Colonic mucosa (tissue), 4 donors: ENCODE results near the gene RSL24D1. TPM values are rescaled to one million over a fixed set of nuclear protein-coding genes. Genes with fewer than 3 reads are reported as not detected.

ENCODE experiments used
- DNase-seq: peaks from one replicate; pipeline ENCODE4 v3.0.0-alpha.2; 2020
- H3K27ac ChIP-seq: fragments of 200-600 bp; one replicate; pipeline ENCODE4 v1.8.0; 2021
- H3K27me3 ChIP-seq: fragments of 200-600 bp; one replicate; pipeline ENCODE4 v1.8.0; 2021
- H3K36me3 ChIP-seq: fragments of 200-600 bp; one replicate; pipeline ENCODE4 v1.8.0; 2021
- H3K4me1 ChIP-seq: fragments of 200-600 bp; one replicate; pipeline ENCODE4 v1.8.0; 2021; ENCODE audit warnings: mild to moderate bottlenecking
- H3K4me3 ChIP-seq: fragments of 200-600 bp; one replicate; pipeline ENCODE4 v1.8.0; 2021
- H3K9ac ChIP-seq, 2 donors: one replicate each; pipeline ENCODE4 v1.7.0; 2013; ENCODE audit warnings: control low read depth in 2 of 2, low read depth in 2 of 2, low read length in 2 of 2
- H3K9me3 ChIP-seq: fragments of 200-600 bp; one replicate; pipeline ENCODE4 v1.8.0; 2021
- intact Hi-C: fragments of 100-400 bp; cut with DNase I; formaldehyde crosslinking; loops from one replicate; pipeline ENCODE4 v1.14.1; 2022
- total RNA-seq, 2 donors: library from RNA; stranded (reverse); fragmentation: NEBNext Ultra II Directional in 1 of 2; extraction: Animal tissue kit (Norgen Biotek cat#: 25700) in 1 of 2; gene quantifications; one replicate each; pipeline ENCODE4 v1.2.1, GENCODE V29; 2021
- TF ChIP-seq, protein P1 (sequence below): fragments of 200-600 bp; IDR thresholded peaks from one replicate; pipeline ENCODE4 v1.8.0; 2022; ENCODE audit warnings: antibody characterized with exemption, mild to moderate bottlenecking
- donor health status: healthy.
- donor health status: DM: no; HTN: no; CAD: no.
- donor health status: DM: no; HTN: no; CAD: no.

Gene RSL24D1
- total RNA-seq, 2 donors from 2014 or later: 42.3 to 52.4 TPM

DNA sequence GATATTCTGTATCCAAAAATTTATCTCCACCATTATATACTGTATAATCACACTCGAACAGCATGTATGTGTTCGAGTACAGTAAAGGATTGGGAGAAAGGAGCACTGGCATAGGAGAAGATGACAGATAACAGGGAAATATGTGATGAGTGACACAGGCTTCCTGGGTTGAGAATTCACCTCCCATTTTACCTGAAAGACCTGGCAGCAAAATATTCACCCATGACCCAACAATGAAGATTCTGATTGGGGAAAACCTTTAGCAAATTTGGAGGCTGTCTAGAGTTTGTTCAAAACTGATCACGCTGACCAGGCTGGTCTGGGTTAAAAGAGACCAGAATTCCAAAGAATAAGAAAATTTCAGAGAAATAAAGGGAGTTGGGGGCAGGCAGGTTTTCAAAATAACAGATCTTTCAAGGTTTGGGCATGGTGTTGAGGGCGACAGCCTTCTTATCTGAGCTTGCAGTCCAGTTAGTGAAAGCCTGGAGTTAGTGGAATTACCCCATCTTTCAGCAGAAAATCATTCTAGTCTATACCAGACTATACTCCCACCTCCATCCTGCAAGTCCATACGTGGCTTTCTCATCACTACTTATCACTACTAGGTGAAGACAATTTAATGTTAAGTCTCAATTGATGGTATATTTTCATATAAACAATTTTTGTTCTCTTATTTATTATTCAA is 42.8 kb upstream of the RSL24D1 start:
- TF ChIP-seq, protein P1, sequence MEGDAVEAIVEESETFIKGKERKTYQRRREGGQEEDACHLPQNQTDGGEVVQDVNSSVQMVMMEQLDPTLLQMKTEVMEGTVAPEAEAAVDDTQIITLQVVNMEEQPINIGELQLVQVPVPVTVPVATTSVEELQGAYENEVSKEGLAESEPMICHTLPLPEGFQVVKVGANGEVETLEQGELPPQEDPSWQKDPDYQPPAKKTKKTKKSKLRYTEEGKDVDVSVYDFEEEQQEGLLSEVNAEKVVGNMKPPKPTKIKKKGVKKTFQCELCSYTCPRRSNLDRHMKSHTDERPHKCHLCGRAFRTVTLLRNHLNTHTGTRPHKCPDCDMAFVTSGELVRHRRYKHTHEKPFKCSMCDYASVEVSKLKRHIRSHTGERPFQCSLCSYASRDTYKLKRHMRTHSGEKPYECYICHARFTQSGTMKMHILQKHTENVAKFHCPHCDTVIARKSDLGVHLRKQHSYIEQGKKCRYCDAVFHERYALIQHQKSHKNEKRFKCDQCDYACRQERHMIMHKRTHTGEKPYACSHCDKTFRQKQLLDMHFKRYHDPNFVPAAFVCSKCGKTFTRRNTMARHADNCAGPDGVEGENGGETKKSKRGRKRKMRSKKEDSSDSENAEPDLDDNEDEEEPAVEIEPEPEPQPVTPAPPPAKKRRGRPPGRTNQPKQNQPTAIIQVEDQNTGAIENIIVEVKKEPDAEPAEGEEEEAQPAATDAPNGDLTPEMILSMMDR: no peak
- Histone ChIP-seq H3K9ac (no peak overlapping the region), H3K27ac (no peak overlapping the region), H3K4me1 (peaks cover 6% of the 10 kb centered on the region), H3K9me3 (no peaks in the 10 kb centered on the region), H3K27me3 (no peaks in the 10 kb centered on the region), H3K36me3 (no peaks in the 10 kb centered on the region), H3K4me3 (no peak overlapping the region)
- DNase-seq: no peak
- intact Hi-C loops: no loop called here

DNA sequence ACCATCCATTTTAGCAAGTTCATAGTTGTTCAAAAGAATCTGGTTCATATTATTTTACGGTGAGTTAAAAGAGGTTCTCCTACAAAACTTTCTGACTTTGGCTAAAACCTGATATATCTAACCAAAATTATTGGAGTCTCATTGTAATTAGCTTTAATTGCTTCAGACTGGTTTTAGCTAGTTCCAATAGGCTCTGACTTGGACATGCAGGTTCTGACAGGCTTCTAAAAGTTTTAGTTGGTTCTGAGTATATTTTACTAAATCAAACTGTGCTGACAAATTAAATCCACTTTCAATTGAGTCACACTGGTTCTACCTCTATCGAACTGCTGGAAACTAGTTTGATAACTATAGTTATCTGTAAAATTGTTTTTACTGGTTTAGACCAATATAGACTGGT is 42.1 kb upstream of the RSL24D1 start:
- H3K9me3 ChIP-seq: no peaks in the 10 kb centered on the region
- no peaks in the 10 kb centered on the region for H3K36me3 ChIP-seq
- H3K4me3 ChIP-seq: no peak overlapping the region
- DNase-seq: no peak
- TF ChIP-seq, protein P1: no peak
- H3K27me3 ChIP-seq: no peaks in the 10 kb centered on the region
- H3K4me1 ChIP-seq: peaks cover 6% of the 10 kb centered on the region
- intact Hi-C loops: no loop called here
- H3K27ac ChIP-seq: no peak overlapping the region
- no peak overlapping the region for H3K9ac ChIP-seq

DNA sequence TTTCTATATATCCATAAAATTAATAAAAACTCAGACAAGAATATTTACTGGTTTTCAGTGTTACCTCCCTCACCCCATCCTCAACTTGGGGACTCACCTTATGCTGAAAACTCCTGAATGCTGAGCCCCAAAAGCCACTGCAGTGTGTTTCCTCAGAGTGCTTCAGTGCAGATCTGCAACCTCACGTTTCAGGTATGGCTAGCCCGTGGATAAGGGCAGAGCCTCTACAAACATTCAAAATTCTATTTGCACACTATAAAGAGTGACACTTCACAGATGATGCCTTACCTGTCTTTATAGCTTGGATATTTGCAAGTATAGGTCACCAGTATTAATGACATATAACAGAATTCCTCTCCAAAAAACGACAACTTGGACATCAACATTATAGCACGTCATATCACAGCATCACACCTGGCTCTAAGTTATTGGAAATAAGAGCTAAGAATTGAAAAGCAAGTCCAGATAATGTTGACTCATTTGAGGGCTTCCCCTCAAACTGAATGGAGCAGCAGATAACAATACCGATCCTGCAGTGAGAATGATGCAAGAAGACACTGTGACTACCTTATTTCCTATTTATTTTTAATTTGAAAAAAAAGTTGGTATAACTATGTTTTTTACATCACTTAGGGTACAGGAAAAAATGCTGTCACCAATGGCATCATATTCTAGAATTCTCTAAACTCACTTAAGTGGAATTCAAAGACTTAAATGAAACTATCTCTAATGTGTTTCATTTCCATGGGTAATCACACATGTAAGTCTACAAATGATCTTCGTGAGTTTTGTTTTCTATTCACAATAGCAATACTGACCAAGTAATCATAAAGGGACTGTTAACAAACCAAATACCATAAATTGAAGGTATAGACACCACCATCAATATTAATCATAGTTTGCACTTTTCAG is 40.7 kb upstream of the RSL24D1 start:
- Histone ChIP-seq H3K9ac (no peak overlapping the region), H3K4me3 (no peak overlapping the region), H3K36me3 (no peaks in the 10 kb centered on the region), H3K4me1 (peaks cover 6% of the 10 kb centered on the region), H3K27me3 (no peaks in the 10 kb centered on the region), H3K9me3 (no peaks in the 10 kb centered on the region), H3K27ac (no peak overlapping the region)
- intact Hi-C loops: no loop called here
- TF ChIP-seq, protein P1: no peak
- DNase-seq: no peak

DNA sequence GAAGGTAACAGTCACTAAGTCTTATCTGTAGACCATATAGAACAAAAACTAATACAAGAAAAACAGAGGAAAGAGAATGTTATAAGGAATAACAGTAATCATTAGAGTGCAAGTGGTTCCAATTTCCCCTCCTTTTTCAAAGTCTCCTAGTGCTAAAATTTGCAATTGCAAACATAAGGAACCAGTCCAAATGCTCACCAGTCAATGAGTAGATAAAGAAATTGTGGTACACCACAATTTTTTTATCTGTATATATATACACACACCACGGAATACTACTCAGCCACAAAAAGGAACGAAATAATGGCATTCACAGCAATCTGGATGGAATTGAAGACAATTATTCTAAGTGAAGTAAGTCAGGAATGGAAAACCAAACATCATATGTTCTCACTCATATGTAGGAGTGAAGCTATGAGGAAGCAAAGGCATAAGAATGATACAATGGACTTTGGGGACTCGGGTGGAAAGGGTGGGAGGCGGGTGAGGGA is 38.9 kb upstream of the RSL24D1 start:
- no peaks in the 10 kb centered on the region for H3K9me3 ChIP-seq
- TF ChIP-seq, protein P1: no peak
- intact Hi-C loops: no loop called here
- H3K4me1 ChIP-seq: peaks cover 3% of the 10 kb centered on the region
- no peak for DNase-seq
- H3K27me3 ChIP-seq: no peaks in the 10 kb centered on the region
- no peaks in the 10 kb centered on the region for H3K36me3 ChIP-seq
- no peak overlapping the region for H3K27ac ChIP-seq
- no peak overlapping the region for H3K4me3 ChIP-seq
- no peak overlapping the region for H3K9ac ChIP-seq

DNA sequence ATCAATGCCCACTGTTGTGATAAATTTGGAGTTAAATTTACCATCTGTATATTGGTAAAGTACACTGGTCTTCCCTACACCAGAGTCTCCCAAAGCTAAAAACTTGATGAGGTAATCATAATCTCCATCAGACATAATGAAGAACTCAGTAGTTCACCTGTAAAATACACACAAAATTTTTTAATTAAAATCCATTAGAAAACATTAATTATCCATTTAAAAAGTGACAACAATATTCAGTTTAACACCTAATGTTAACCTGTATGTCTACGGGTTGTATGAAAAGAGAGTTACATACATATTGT is 38.0 kb upstream of the RSL24D1 start:
- no peaks in the 10 kb centered on the region for H3K36me3 ChIP-seq
- TF ChIP-seq, protein P1: no peak
- no peaks in the 10 kb centered on the region for H3K4me1 ChIP-seq
- H3K9ac ChIP-seq: no peak overlapping the region
- intact Hi-C loops: no loop called here
- DNase-seq: no peak
- no peak overlapping the region for H3K27ac ChIP-seq
- H3K4me3 ChIP-seq: no peak overlapping the region
- no peaks in the 10 kb centered on the region for H3K27me3 ChIP-seq
- H3K9me3 ChIP-seq: no peaks in the 10 kb centered on the region
